DMS114 treated with DMSO at 0.1 percent for 48 hours (cell line): ENCODE data around the gene KCNJ18.
"Not testable (repeated sequence)": the region's sequence is repeated elsewhere in the genome, so short reads cannot be mapped to it uniquely, and the experiment has no call there.

Source experiments
- DNase-seq: peaks from one replicate; lab custom pipeline; 2025; ENCODE audit not compliant: unreplicated experiment; lab: John Stamatoyannopoulos, UW

Gene KCNJ18

DNA sequence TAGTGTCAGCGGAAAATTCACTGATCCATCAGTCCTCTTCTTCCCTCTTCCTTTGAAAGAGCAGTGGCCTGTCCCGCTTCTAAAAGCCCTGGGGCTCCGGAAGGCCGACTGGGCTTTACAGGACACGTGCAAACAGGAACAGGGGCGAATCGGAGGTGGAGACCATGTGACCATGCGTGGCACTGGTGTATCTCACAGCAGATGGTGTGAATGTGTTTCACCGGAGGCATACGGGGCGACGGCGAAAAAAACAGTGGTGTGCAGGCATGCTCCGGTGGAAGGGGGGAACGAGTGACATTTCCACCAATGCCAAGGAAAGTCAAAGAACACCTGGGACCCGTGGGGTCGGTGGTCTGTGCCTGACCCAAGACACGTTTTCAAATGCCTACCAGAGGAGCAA lies 8.4 kb upstream of the KCNJ18 start:
- not testable (repeated sequence) for DNase-seq

DNA sequence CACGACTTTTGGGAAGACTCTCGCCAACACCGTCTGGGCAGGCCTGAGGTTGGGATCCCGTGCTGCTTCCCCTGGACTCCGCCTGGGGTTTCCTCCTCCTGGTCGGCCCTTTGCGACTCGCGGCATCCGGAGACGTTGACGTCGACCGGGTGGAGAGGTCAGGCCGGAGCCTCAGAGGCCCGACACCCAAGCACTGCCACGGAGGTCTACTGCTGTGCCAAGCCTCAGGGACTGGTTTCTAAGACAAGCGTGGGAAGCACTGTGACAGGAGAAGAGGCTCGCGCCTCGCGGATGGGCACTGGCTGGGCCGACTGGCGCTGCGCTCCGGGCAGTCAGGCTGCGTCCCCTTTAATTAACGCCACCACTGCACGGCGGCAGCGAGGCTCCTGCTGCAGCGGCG lies 7.9 kb upstream of the KCNJ18 start:
- not testable (repeated sequence) for DNase-seq

DNA sequence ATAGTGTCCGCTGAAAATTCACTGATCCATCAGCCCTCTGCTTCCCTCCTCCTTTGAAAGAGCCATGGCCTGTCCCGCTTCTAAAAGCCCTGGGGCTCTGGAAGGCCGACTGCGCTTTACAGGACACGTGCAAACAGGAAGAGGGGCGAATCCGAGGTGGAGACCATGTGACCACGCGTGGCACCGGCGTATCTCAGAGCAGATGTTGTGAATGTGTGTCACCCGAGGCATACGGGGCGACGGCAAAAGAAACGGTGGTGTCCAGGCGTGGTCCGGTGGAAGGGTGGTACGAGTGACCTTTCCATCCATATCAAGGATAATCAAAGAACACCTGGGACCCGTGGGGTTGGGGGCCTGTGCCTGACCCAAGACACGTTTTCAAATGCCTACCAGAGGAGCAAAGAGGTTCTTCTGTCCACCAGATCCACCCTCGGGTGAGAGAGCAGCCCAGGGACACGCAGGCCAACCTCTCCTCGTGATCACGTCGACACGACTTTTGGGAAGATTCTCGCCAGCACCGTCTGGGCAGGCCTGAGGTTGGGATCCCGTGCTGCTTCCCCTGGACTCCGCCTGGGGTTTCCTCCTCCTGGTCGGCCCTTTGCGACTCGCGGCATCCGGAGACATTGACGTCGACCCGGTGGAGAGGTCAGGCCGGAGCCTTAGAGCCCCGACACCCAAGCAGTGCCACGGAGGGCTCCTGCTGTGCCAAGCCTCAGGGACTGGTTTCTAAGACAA lies 7.1 kb upstream of the KCNJ18 start:
- DNase-seq = not testable (repeated sequence)

DNA sequence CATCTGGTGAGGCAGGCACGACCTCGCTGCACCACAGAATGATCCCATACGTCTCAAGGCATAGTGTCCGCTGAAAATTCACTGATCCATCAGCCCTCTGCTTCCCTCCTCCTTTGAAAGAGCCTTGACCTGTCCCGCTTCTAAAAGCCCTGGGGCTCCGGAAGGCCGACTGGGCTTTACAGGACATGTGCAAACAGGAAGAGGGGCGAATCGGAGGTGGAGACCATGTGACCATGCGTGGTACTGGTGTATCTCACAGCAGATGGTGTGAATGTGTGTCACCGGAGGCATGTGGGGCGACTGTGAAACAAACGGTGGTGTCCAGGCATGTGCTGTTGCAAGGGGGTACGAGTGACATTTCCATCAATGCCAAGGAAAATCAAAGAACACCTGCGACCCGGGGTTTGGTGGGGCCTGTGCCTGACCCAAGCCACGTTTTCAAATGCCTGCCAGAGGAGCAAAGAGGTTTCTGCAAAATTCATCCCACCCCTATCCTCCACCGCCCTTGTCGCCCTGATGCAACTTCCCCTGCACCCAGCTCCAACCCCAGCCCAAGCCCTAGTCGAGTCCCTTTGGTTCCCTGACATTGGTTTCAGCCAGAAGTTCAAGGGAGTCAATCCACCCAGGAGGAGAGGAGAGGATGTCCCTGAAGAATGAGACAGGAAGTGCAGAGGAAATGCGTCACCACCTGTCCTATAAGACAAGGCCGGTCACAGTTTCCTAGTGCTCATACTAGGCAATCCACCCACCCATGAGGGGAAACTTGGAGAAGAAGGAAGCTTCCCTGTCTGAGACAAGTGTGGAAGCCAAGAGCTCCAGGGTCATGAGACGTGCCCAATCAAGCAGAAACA lies 5.9 kb upstream of the KCNJ18 start:
- no peak for DNase-seq

DNA sequence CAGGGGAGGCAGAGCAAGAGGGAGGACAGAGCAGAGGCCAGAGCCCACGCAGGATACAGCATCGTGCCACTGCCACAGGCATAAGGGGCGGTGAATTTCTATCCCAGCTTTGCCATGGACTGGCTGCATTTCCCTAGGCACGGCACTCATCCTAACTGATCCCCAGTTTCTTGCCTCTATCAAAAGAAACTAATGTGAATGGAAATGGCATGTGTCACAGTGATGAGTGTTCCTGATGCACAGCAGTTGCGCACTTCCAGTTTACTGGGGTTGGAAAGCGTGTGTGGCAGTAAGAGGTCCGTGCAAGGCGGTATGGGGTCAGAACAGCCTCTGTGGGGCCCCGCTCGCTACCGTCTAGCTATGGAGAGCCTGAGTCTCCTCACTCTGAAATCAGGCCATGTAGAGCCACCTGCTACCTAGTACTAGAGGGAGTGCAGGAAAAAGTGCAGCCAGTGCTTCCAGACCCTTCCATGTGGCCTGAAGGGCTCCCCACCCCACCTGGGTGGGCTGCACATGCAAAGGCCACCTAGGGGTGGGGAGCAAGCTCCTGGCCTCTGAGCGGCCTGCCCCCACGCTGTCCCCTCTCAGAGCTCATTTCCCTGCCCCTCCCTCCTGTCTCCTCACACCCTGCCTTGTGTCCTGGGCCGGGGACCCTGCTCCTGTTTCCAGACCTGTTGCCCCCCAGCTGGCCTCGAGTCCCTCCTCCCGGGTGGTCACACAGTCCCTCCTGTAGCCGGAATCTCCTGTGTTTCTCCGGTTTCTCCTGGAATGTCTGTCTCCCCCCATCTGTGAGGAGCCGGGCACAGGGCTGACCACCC lies 5.0 kb upstream of the KCNJ18 start:
- no peak for DNase-seq

DNA sequence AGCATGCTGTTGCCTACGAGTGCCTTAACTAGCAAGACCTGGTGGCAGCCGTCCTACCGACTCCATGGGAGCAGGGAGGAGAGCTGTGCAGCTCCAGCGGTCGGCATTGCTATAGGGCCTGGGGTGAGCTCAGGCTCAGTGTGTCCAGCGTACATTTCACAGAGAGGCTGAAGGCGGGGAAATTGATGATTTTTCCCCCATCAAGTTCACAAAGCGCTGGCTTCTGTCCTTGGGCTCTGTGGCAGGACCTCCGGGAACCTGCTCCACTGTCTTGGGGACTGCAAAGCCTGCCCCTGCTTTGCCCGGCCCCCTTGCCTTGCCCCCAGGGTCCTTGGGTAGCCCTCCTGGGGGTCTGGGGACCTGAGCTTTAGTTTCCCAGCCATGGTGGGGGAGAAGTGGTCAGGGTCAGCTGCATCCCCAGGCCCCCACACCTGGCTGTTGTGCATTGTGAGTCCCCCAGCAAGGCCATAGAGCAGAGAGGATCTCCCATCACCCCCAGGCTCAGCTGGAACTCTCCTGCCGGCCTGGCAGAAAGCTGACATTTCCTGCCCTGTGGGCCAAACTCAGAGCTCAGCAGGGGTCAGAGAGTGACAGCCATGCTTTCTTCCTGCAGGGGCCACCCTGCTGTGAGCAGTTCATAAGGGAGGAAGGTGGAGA lies 3.9 kb upstream of the KCNJ18 start:
- DNase-seq = no peak

DNA sequence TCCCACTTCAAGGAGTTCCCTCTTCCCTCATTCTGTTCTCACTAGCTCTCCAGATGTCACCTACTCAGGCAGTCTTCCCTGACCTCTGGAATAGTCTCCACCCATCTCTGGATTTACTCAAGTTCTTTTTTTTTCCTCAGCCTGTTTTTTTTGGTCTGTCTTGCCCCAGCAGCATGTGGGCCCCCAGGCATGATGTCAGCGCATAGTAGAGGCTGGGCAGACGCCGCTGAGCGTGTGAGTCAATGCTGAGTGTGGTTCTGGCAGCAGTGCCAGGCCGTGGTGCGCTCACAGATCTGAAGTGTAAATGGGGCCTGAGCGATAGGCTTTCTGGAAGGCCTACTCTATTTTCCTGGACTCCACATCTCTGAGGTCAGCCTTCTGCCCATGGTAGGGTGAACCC lies 2.7 kb upstream of the KCNJ18 start:
- no peak for DNase-seq

DNA sequence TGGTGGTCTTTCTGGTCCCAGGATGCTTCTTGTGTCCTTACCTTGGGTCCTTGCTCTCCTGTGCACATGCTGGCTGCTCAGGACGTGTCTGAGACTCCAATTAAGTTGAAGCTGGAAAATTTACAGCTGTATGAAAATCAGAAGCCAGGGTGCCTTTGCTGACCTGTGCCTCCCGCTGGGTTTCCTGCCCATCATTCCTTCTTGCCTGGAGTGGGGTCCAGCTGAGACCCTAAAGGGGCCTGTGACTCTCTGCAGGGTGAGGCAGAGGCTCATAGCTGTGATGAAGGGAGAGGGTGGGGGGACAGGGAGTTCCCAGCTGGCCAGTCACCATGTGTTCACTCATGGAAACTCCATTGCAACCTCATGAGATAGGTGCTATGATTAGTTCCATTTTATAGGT lies 1.5 kb upstream of the KCNJ18 start:
- DNase-seq = not testable (repeated sequence)

DNA sequence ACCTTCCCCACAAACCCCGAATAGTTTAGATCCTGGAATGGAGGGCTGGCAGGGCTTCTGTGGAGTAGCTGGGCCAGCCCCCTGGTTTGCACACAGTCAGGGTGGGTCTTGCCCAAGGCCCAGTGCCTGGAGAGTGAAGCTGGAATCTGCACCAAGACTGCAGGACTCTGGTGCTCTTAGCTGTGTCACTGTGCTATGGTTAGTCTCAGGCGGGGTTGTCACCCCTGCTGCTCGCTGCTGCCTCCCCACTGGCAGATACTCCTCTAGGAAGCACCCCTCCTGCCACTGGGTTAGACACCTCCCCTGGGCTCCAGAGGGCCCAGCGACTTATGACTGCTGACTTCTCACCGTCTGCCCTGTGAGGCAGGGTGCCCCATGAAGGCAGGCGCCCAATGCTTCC lies 842 bp upstream of the KCNJ18 start:
- DNase-seq = not testable (repeated sequence)

DNA sequence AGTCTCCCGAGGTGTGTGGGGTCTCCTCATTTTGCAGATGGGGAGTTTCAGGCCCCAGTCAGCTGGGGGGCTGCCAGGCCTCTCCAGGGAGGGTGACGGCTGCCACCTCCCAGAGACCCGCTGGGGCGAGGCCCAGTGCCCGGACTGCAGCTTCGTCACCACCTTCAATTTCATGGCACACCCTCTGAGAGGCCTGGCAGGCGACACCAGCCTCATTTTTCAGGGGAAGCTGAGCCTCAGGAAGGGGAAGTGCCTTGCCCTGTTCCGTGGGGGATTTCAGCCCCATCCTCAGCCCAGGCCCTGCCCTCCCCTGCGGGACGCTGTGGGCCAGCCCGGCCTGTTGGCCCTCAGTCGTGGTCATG lies 362 bp downstream of the KCNJ18 start:
- DNase-seq = not testable (repeated sequence)

DNA sequence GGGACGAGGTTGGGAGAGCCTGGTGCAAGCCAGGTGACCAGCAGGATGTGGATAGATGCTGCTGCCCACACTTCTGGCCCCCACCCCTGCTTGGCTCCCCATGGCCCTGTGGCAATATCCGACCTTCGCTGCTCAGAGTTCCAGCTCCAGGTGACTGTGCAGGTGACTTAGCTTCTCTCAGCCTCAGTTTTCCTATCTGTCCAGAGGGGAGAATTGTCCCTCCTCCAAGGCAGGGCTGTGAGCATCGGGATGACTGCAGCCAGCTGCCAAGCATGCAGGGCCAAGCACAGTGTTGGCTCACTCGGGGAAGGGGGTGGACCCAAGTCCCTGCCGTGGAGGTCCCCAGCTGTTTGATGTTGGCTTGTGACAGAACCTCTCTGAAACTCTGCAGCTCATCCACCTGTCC lies 1.1 kb downstream of the KCNJ18 start:
- DNase-seq = not testable (repeated sequence)

DNA sequence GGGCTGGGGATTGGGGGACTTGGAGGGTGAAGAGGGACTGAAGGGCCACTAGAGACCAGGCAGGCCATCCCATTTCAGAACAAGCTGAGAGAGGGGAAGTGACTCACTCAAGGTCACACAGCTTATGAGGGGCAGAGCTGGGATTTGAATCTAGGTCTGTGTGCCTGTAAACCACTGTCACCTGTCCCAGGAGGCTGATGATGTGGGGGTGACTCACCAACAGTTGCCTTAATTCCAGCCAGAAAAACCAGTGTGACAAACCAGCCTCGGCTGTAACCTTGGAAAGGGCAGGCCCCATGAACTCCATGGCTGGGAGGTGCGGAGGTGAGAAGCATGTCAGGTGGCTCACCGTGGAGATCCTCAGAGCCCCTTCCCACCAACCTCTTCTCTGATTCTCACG lies 1.6 kb downstream of the KCNJ18 start:
- not testable (repeated sequence) for DNase-seq

DNA sequence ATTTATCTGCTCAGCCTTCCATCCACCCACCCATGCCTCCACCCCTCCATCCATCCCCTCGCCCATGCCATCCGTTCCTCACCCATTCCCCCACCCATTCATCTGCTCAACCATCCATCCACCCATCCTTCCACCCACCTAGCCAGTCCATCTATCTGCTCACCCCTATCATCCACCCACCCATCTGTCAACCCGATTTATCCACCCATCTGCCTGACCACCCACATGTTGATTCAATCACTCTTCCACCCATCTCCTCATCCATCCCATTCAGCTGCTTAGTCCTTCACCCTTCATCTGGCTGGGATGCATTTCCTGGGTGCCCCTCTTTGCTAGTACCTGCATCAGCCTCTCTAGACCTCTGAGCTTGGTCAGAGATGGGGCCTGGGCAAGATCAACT lies 3.9 kb downstream of the KCNJ18 start:
- DNase-seq = not testable (repeated sequence)

DNA sequence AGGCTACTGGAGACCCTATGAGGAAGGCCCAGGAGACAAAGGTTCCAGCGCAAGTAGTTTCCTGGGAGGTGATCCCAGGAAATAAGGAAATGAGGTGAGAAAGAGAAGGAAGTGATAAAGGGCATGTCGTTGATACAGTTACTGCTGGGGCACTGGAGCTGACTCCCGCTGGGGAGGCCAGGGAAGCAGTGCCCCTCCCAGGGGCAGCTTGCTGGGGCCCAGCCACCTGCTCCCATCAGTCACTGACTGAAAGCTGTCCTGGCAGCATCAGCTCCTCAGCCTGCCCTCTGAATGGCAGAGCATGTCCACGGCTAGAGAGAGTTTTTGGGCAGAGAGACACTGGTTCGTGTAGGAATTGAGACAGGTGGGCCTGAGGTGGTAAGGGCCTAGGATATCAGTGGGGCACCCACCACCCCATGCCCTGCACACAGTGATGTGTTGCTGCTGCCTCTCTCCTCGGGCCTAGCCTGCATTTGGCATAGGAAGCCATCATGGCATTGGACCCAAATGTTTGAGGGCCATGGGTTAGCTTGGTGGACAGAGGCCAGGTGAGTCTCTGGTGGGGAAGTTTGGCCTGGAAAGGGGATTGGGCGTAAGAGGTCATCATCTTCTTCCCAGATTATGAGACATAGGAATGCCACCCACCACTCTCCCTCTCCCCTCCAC lies 4.7 kb downstream of the KCNJ18 start:
- DNase-seq = not testable (repeated sequence)

DNA sequence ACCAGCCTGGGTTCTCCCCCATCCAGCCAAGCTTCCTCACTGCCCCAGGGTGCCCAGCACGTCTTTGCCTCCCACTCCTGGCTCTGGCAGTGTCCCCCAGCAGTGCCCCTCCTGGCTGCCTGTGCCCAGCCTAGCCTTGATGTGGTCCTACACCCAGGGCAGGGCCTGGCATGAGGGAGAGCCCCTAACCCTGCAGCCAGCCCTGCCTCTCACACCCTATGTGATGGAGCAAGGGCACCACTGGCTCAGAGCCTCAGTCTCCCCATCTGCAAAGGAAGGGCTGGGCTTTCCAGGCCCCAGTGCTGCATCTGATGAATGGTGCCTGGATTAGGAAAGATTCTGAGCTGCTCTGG lies 5.2 kb downstream of the KCNJ18 start:
- not testable (repeated sequence) for DNase-seq

DNA sequence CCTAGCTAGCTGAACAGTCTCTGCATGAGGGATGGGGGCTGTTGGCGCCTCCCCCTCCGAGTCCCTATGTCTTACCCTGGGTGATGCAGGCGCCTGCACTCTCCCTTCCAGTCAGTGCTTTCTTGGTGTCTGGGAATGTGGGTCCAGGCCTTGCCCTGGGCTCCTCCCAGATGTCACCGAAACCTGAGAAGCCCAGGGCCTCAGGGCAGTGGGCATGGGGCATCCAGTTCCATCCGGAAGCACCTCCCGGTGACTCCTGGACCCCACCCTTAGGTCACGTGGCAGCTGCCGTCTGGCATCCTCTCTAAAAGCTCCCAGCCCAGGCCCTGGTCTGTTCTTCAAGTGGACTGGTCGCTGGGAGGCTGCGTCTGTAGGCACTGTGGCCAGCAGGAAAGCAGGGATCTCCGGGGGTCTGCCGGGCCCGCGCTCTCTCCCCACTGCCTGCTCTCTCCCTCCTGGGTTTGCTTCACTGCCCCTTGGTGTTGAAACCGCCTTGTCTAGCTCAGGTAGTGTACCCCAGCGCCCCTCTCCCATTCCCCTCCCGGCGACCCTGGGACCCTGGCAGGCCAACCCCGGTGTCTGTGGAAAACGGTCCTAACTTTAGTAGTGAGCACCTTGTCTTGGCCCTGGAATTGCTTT lies 6.2 kb downstream of the KCNJ18 start:
- DNase-seq = not testable (repeated sequence)

DNA sequence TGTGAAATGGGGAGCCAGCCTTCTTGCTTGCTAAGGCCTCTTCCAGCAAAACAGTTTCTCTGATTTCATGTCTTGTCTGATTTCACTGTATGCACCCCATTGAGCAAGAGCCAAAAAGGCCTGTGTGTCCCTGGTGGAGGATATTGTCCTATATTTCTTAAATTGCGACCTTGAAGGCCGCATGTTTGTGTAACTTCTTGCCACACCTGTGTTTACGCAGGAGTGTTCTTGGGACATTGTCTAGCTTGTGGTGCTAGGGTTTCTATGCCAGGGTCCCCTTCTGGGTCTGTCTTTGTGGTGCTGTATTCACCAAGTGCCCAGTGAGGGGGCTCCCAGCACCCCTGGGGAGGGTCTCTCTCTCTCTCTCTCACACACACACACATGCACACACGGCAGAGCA lies 6.8 kb downstream of the KCNJ18 start:
- DNase-seq = not testable (repeated sequence)

DNA sequence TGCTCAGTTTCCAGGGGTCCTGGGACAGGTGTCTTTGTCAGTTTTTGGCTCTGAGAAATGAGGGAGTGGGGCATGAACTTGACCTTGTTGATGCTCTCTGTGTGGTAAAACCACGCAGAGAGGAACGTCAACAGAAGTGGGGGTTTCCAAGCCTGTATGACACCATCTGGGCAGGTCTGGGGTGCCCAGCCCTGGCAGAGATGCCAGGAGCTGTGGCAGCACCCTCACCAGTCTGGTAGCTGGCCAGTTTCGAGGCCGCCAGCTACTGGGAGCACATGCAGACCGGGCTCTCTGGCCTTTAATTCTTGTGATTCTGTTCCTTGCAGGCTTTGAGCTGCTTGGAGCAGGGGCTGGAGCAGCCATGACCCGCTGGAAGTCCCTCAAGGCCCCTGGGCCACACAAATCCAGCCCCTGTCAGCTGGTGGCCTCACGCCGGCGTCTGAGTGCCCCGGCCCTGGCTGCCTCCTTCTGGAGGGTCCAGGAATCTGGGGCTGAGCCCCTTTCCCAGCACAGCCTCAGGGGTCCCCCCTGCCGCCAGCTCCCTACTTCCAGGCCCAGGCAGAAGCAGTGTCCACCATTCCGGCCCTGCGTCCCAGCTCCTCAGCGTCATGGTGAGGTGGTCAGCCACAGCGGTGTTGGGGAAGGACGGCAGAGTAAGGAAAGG lies 7.4 kb downstream of the KCNJ18 start:
- not testable (repeated sequence) for DNase-seq

DNA sequence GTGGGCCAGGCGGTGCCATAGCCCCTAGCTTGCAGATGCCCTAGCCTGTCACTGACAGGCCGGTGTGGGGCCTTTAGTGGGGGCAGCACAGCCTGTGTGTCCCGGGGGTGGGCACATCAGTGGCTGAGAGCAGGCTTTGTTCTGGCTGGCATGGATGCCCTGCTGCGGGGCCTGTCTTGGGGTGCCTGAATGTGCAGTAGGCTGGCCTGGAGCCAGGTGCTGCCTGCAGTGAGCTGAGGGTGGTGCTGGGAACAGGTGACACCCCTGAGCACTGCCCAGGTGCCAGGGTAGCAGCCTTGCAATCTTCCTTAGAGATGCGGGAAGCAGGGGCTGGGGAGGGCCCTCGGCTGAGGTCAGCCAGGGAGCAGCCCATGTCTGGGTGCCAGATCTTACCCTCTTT lies 8.8 kb downstream of the KCNJ18 start:
- DNase-seq = not testable (repeated sequence)
